Glutamatergic neuron (in vitro differentiated cells): ENCODE measurements around the gene GJA3. TPM values are rescaled to one million over a fixed set of nuclear protein-coding genes. Genes with fewer than 3 reads are reported as not detected.
A peak's percentile ranks its signal among the peaks of the same experiment; 100 is the strongest.

Experiments used
- DNase-seq: peaks from one replicate; pipeline ENCODE4 v3.0.0; 2022
- H3K27ac Mint-ChIP-seq: one replicate; pipeline ENCODE4 v1.8.0; 2020; ENCODE audit warnings: mild to moderate bottlenecking, mixed read lengths, inconsistent platforms; ENCODE audit not compliant: unreplicated experiment
- H3K27me3 Mint-ChIP-seq: one replicate; pipeline ENCODE4 v1.8.0; 2020; ENCODE audit warnings: mild to moderate bottlenecking, moderate library complexity, mixed read lengths, inconsistent platforms; ENCODE audit not compliant: unreplicated experiment
- H3K36me3 Mint-ChIP-seq: one replicate; pipeline ENCODE4 v1.8.0; 2020; ENCODE audit warnings: mild to moderate bottlenecking, mixed read lengths, inconsistent platforms; ENCODE audit not compliant: unreplicated experiment
- H3K4me1 Mint-ChIP-seq: one replicate; pipeline ENCODE4 v1.8.0; 2020; ENCODE audit warnings: mild to moderate bottlenecking, low read depth, mixed read lengths, inconsistent platforms; ENCODE audit not compliant: unreplicated experiment
- H3K4me3 Mint-ChIP-seq: one replicate; pipeline ENCODE4 v1.8.0; 2020; ENCODE audit warnings: mild to moderate bottlenecking, mixed read lengths, inconsistent platforms; ENCODE audit not compliant: unreplicated experiment
- H3K9me3 Mint-ChIP-seq: one replicate; pipeline ENCODE4 v1.8.0; 2020; ENCODE audit warnings: mild to moderate bottlenecking, moderate library complexity, mixed read lengths, inconsistent platforms; ENCODE audit not compliant: unreplicated experiment
- CTCF ChIP-seq: fragments of 200-600 bp; sonication (generic); IDR thresholded peaks from one replicate; pipeline ENCODE4 v1.5.0; 2021; ENCODE audit not compliant: partially characterized antibody, unreplicated experiment
- total RNA-seq: library from RNA; stranded (reverse); fragmentation: NEBNext Ultra II Directional; extraction: Animal tissue kit (Norgen Biotek cat#: 25700); gene quantifications from one replicate; pipeline ENCODE4 v1.2.1, GENCODE V29; 2021; ENCODE audit not compliant: unreplicated experiment

GJA3 gene
- total RNA-seq, 1 donor from 2014 or later, result not detected

GRCh38 chr13:20192836-20193161 lies 31.9 kb upstream of the GJA3 start, which contains the start of gene GJB2:
GJB2 (minus strand) TSS chr13:20192938; CDS start chr13:20189581, 3,357 bp downstream.
- peak within 1 kb of the TSS; percentile 75 for H3K4me3 Mint-ChIP-seq
- H3K9me3 Mint-ChIP-seq, result no peaks in the 10 kb centered on the region
- TF ChIP-seq CTCF, result no peak
- H3K27me3 Mint-ChIP-seq, result peaks cover 18% of the 10 kb centered on the region
- no peak for DNase-seq
- H3K36me3 Mint-ChIP-seq, result peaks cover 6% of the 10 kb centered on the region
- H3K27ac Mint-ChIP-seq, result no peak within 1 kb of the TSS
- H3K4me1 Mint-ChIP-seq, result peaks cover 2% of the 10 kb centered on the region

- peaks cover 18% of the 10 kb centered on the region for H3K27me3 Mint-ChIP-seq
- no peak for DNase-seq
- peaks cover 2% of the 10 kb centered on the region for H3K4me1 Mint-ChIP-seq
These were observed 31.4 kb upstream of the GJA3 start for GRCh38 chr13:20192158-20192835.

GRCh38 chr13:20191311-20192157 lies 30.7 kb upstream of the GJA3 start:
- Mint-ChIP-seq H3K9me3 (no peaks in the 10 kb centered on the region), H3K36me3 (peaks cover 6% of the 10 kb centered on the region), H3K4me3 (peak overlapping the region; percentile 69), H3K27me3 (peaks cover 18% of the 10 kb centered on the region), H3K4me1 (peaks cover 2% of the 10 kb centered on the region), H3K27ac (no peak overlapping the region)
- TF ChIP-seq CTCF, result no peak
- no peak for DNase-seq

More at GRCh38 chr13:20192158-20192835, 31.4 kb upstream of the GJA3 start:
- H3K36me3 Mint-ChIP-seq, result peaks cover 6% of the 10 kb centered on the region
- H3K4me3 Mint-ChIP-seq, result peak overlapping the region; percentile 69
- no peak for TF ChIP-seq CTCF
- no peaks in the 10 kb centered on the region for H3K9me3 Mint-ChIP-seq
- no peak overlapping the region for H3K27ac Mint-ChIP-seq

GRCh38 chr13:20190481-20191310 lies 29.8 kb upstream of the GJA3 start:
- TF ChIP-seq CTCF, result no peak
- no peak overlapping the region for H3K4me3 Mint-ChIP-seq
- H3K27ac Mint-ChIP-seq, result no peak overlapping the region
- H3K4me1 Mint-ChIP-seq, result peaks cover 5% of the 10 kb centered on the region
- H3K27me3 Mint-ChIP-seq, result peaks cover 18% of the 10 kb centered on the region
- peaks cover 3% of the 10 kb centered on the region for H3K9me3 Mint-ChIP-seq
- H3K36me3 Mint-ChIP-seq, result peaks cover 6% of the 10 kb centered on the region
- no peak for DNase-seq
